Dermis lymphatic vessel endothelial cell (primary cell): ENCODE data around the gene SLC25A53. TPM values are rescaled to one million over a fixed set of nuclear protein-coding genes. Genes with fewer than 3 reads are reported as not detected.

ENCODE experiments used
- total RNA-seq: library from RNA; depleted of rRNA; stranded (reverse); fragments of >200 nt; gene quantifications from 2 replicates; pipeline ENCODE4 v1.2.1, GENCODE V29; 2014

Gene SLC25A53, protein sequence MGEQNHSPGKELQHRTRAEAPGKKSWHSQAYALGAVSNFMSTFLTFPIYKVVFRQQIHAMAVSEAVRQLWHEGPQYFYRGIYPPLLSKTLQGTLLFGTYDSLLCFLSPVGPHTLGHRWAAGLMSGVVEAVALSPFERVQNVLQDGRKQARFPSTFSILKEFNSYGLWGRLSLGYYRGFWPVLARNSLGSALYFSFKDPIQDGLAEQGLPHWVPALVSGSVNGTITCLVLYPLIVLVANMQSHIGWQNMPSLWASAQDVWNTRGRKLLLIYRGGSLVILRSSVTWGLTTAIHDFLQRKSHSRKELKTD
- total RNA-seq: 11.5 and 13.7 TPM in 2 replicates

DNA sequence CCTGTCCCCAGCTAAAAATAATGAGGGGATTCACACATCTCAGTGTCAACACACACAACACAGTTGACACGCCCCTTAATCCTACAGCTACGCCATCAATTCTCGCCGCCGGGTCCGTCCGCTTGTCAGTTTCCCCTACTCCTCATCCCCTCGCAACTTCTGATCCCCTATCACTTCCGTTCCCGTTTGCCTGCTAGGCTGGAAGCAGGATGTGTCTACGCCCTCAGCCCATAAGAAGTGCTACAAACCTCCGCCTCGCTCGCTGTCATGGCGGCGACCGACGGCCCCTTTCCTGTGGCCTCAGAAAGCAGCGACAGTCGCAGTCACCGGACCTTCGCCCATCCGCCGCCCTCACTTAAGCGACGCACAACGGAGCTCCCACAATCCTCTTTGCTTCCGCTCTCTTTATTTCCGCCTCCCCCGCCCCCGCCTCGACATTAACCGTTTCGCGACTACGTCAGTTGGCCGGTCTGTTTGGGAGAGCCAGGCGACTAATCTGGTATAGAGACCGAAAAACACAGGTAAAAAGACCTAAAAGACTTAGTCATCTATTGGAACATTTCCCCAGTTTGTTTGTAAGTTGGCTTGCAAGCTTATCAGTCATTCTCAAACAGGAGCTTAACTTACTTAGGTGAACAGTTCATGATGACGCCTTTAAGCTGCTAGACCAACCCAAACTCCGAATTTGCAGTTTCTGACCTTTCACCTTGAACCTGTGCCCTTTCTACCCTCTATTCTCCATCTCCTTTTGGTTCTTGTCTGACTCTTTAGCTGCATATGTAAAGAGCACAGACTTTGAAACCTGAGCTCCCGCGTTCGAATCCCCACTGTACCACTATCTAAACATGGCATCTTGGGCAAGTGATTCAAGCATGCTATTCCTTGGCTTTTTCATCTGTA lies at the start of gene SLC25A53:
Gene SLC25A53, minus strand, starts transcription at position 380 of the 900 bp plus-strand sequence. CDS start 51,752 bp downstream, outside the sequence.

DNA sequence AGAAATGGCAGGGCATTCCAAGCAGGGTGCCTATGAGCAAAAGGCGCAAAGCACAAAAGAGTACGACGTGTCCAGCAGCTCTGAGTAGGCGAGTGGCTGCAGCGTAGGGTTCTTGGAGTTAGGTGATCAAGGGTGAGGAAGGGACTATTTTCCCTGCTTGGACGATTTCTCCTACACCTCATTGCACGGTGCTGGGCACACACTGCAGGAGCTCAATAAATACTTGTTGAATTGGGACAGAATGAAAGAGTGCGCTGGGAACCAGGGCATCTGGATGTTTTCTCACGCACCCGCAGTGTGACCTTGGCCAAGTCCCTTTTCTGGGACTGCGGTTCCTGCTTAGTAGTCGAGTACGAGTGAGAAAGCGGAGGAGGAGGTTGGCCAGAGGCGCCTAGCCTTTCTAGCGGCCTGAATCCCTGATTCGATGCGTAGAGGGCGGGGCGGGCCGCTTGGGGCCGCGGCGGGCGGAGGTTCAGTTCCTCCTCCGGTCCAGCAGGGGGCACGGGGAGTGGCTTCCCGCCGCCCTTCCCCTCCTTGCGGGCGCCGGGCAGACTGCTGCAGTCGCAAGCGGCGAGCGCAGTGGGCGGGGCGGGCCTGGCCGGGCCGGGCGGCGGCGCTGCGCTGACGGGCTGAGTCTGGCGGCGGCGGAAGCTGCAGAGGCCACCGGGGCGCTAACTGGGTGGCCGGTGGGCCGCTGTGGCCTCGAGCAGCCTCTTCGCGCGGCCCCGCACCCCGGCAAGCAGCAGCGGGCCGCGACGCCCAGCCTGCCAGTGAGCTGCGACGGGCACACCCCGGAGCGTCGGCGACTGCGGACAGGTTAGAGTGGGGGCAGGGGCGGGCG lies 9.3 kb upstream of the SLC25A53 start, which contains the start of gene FAM199X:
Gene FAM199X, plus strand, starts transcription at position 560 of the 841 bp plus-strand sequence. CDS start 333 bp downstream, outside the sequence.

DNA sequence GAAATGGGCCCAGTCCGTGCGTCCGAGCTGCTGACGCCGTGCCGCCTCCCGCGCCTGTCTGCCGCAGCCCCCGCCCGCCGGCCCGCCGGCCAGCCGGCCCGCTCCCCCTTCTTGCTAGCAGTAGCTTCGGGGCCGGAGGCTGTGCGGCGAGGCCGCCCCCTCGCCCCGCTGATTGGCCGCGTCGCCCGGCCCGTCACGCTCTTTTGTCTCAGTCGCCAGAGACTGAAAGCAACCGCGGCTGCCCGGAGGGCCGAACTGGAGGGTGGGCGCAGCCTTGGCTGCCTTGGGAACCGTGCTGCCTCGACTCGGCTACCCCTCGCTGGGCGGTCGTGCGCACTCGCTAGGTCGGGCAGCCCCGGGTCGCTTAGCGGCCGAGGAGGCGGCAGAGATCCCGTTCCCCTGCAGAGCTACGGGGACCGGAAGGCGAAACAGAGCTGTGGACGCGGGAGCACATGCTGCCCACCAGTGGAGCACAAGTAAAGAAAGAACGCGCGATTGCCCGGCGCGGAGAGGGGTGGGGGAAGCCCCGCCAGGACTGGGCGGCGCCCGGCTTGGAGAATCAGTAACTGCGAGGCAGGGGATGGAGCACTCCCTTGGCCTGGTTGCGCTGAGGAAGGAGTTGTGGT lies 44.4 kb downstream of the SLC25A53 start, which contains the start of gene ZCCHC18:
Gene ZCCHC18, plus strand, starts transcription at position 198 of the 626 bp plus-strand sequence. CDS start 1,589 bp downstream, outside the sequence.

DNA sequence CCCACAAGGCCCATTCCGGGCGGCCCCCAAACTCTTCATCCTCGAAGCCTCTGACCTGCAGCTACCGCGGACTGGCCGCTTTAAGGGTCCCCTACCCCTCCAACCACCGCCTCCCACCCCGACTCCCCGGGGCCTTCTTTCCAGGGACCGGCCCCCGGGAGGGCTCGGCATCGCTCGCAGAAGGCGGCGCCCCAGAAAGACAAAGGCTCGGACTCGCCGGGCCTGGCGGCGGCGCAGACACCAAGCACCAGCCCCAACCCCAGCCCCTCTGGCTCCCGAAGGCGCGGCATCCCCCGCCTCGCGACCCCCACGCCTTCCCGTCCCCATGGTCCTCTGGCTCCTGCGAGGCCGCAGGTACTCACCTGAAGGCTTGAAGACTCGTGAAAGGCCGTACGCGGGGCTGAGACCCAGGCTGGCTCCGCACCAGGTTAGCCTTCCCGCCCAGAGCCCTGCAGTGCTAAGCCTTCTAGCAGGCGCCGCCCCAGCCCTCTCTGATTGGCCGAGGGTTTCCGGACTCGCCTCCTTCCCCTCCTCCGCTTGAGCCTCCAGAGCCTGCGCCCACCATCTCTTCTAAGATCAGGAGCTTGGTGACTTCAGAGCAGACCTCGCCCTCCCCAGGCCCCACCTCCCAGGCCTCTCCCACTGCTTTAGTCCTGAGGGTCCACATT lies 80.9 kb downstream of the SLC25A53 start, which contains the start of gene TMSB15C:
Gene TMSB15C, minus strand, starts transcription at position 459 of the 668 bp plus-strand sequence.

Other genes starting within 250 kb of the SLC25A53 start
- gene TMSB15B, start 194.4 kb downstream of the SLC25A53 start, total RNA-seq: 5.7 and 5.9 TPM in 2 replicates
- not detected in 2 replicates for gene H2BW1, start 143.3 kb downstream of the SLC25A53 start, total RNA-seq
- not detected in 2 replicates for gene H2BW2, start 117.1 kb downstream of the SLC25A53 start, total RNA-seq
- gene TMSB15C, start 80.8 kb downstream of the SLC25A53 start, total RNA-seq: 3.9 and 8.5 TPM in 2 replicates
- 0.98 and 2.9 TPM in 2 replicates for gene ZCCHC18, start 44.5 kb downstream of the SLC25A53 start, total RNA-seq
- 26.0 and 28.9 TPM in 2 replicates for gene FAM199X, start 9.4 kb upstream of the SLC25A53 start, total RNA-seq
- 0.17 and 0.22 TPM in 2 replicates for gene ESX1, start 97.9 kb upstream of the SLC25A53 start, total RNA-seq